HepG2 (cell line): ENCODE measurements around the gene PPME1. TPM values are rescaled to one million over a fixed set of nuclear protein-coding genes. Genes with fewer than 3 reads are reported as not detected.

Source experiments
- ATAC-seq: fragments of 200-7000 bp; cut with Tn5 transposase; 3 replicates; pipeline ENCODE4 v1.9.1; 2020; ENCODE audit warnings: mild to moderate bottlenecking, moderate library complexity
- BruUV-seq: library from RNA; stranded (reverse); fragments of 400-500 nt; replicated peaks from 2 replicates; lab custom pipeline; 2021; lab: Mats Ljungman, UMichigan
- CTCF ChIA-PET: fragments of 300-600 bp; formaldehyde crosslinking; extraction: SDS; loops from one replicate; lab custom pipeline; 2021; ENCODE audit warnings: low total read pairs, inconsistent platforms, low intra/inter-chr PET ratio; lab: Yijun Ruan, JAX
- POLR2A ChIA-PET: fragments of 350-600 bp; sonication (Branson Sonifier 250); formaldehyde crosslinking; loops from one replicate; lab custom pipeline; 2020; ENCODE audit warnings: antibody characterized with exemption, inconsistent platforms; lab: Yijun Ruan, JAX
- DNase-seq: peaks from one replicate; pipeline ENCODE4 v3.0.0-alpha.2; 2015; ENCODE audit warnings: low spot score
- FAIRE-seq: peaks from 3 replicates; lab custom pipeline; 2011; peaks lifted over from hg19 to GRCh38; lab: Jason Lieb, UNC
- H2AFZ ChIP-seq: one replicate; pipeline ENCODE4 v1.6.1; 2011; ENCODE audit warnings: low read length, inconsistent platforms
- H3K27ac ChIP-seq: fragments of 300-600 bp; 3 replicates; pipeline ENCODE4 v1.8.0; 2011; ENCODE audit warnings: mixed run types, mild to moderate bottlenecking, mixed read lengths, low read length, inconsistent platforms; ENCODE audit not compliant: insufficient read depth; ENCODE audit errors: extremely low read length
- H3K27me3 ChIP-seq, 2 experiments: fragments of 200-600 bp in 1 of 2; 2 replicates in 1 of 2; 3 replicates in 1 of 2; pipeline versions ENCODE4 v1.6.0 to v1.8.0; 2011; ENCODE audit warnings: low read length in 2 of 2, mild to moderate bottlenecking in 2 of 2, moderate library complexity in 2 of 2, inconsistent platforms in 1 of 2; ENCODE audit not compliant: insufficient read depth in 2 of 2, control insufficient read depth in 1 of 2
- H3K36me3 ChIP-seq, 2 experiments: fragments of 200-600 bp in 1 of 2; replicated peaks in 1 of 2; 2 replicates in 1 of 2; 3 replicates in 1 of 2; pipeline versions ENCODE4 v1.5.1 to v1.8.0; 2011; ENCODE audit warnings: low read length in 2 of 2, inconsistent platforms in 1 of 2; ENCODE audit not compliant: insufficient read depth in 2 of 2, control insufficient read depth in 1 of 2
- H3K4me1 ChIP-seq: 2 replicates; pipeline ENCODE4 v1.5.1; 2012; ENCODE audit warnings: low read length, inconsistent platforms; ENCODE audit not compliant: insufficient read depth
- H3K4me2 ChIP-seq: 2 replicates; pipeline ENCODE4 v1.6.0; 2011; ENCODE audit warnings: low read depth, low read length, inconsistent platforms
- H3K4me3 ChIP-seq, 3 experiments: fragments of 200-600 bp in 1 of 3; sonication (generic), shearing (Covaris generic) in 1 of 3; replicated peaks in 1 of 3; 2 replicates each; pipeline ENCODE4 v1.5.1; 2011 to 2016; ENCODE audit warnings: low read length in 3 of 3, inconsistent platforms in 2 of 3, low read depth in 2 of 3, mild to moderate bottlenecking in 2 of 3, control low read depth in 1 of 3, mixed read lengths in 1 of 3; ENCODE audit not compliant: insufficient read depth in 1 of 3
- H3K79me2 ChIP-seq: one replicate; pipeline ENCODE4 v1.6.1; 2011; ENCODE audit warnings: low read length, inconsistent platforms; ENCODE audit not compliant: insufficient read depth
- H3K9ac ChIP-seq: 2 replicates; pipeline ENCODE4 v1.6.0; 2011; ENCODE audit warnings: mild to moderate bottlenecking, low read depth, low read length, inconsistent platforms; ENCODE audit not compliant: insufficient read depth
- H3K9me3 ChIP-seq: 2 replicates; pipeline ENCODE4 v1.5.1; 2012; ENCODE audit warnings: mild to moderate bottlenecking, low read length
- H4K20me1 ChIP-seq: 2 replicates; pipeline ENCODE4 v1.6.0; 2011; ENCODE audit warnings: inconsistent platforms, mild to moderate bottlenecking, low read length, moderate library complexity; ENCODE audit not compliant: insufficient read depth
- CEBPZ ChIP-seq: IDR thresholded peaks from 2 replicates; pipeline ENCODE4 v1.6.1; 2012; ENCODE audit warnings: low read length, improper control_type of control experiment
- CTCF ChIP-seq: sonication (generic); formaldehyde crosslinking; IDR thresholded peaks from 2 replicates; pipeline ENCODE4 v1.5.0; 2020; ENCODE audit warnings: mild to moderate bottlenecking, missing genetic modification reagents, moderate library complexity
- DNMT3B ChIP-seq: conservative IDR thresholded peaks from 2 replicates; pipeline ENCODE4 v1.6.1; 2016; ENCODE audit warnings: missing biosample characterization, control low read depth
- DPF2 ChIP-seq: sonication (generic); formaldehyde crosslinking; IDR thresholded peaks from 2 replicates; pipeline ENCODE4 v1.4.0; 2020; ENCODE audit warnings: mild to moderate bottlenecking, low read depth, missing genetic modification reagents, borderline replicate concordance
- E2F1 ChIP-seq: sonication (generic); formaldehyde crosslinking; IDR thresholded peaks from 2 replicates; pipeline ENCODE4 v1.5.0; 2020; ENCODE audit warnings: missing genetic modification reagents
- ELK4 ChIP-seq: sonication (generic); formaldehyde crosslinking; IDR thresholded peaks from 2 replicates; pipeline ENCODE4 v1.9.0; 2021; ENCODE audit warnings: missing genetic modification reagents, borderline replicate concordance
- GTF2F1 ChIP-seq: fragments of 150-350 bp; IDR thresholded peaks from 2 replicates; pipeline ENCODE4 v1.6.1; 2014; ENCODE audit warnings: low read length
- NPAS2 ChIP-seq: sonication (generic); formaldehyde crosslinking; IDR thresholded peaks from 2 replicates; pipeline ENCODE4 v1.8.0; 2022; ENCODE audit warnings: mild to moderate bottlenecking, missing genetic modification reagents, borderline replicate concordance
- TRAFD1 ChIP-seq: sonication (generic); formaldehyde crosslinking; IDR thresholded peaks from 2 replicates; pipeline ENCODE4 v1.5.1; 2020; ENCODE audit warnings: missing genetic modification reagents, mild to moderate bottlenecking, borderline replicate concordance
- ZNF10 ChIP-seq: sonication (generic); formaldehyde crosslinking; IDR thresholded peaks from 2 replicates; pipeline ENCODE4 v1.4.0; 2020; ENCODE audit warnings: mild to moderate bottlenecking, low read depth, missing genetic modification reagents, borderline replicate concordance
- ZNF282 ChIP-seq: fragments of 450-650 bp; IDR thresholded peaks from 2 replicates; pipeline ENCODE4 v1.6.1; 2018; ENCODE audit not compliant: partially characterized antibody
- ZNF496 ChIP-seq: sonication (generic); formaldehyde crosslinking; IDR thresholded peaks from 2 replicates; pipeline ENCODE4 v1.8.1; 2023; ENCODE audit warnings: mild to moderate bottlenecking, moderate library complexity, missing genetic modification reagents; ENCODE audit not compliant: insufficient replicate concordance
- WGBS: methylation state at CpG from one replicate; pipeline ENCODE4 v1.1.6; 2017; ENCODE audit warnings: low lambda C conversion rate; 5-methylcytosine and 5-hydroxymethylcytosine counted together
- in situ Hi-C: cut with HindIII; loops from 2 replicates; pipeline ENCODE4 v1.10.0; 2017; ENCODE audit warnings: low pct_unique_long_range_greater_than_20kb; ENCODE audit not compliant: extremely low pct_ligation_motif_present
- intact Hi-C: fragments of 100-400 bp; cut with micrococcal nuclease; formaldehyde crosslinking; loops from one replicate; pipeline ENCODE4 v1.10.0; 2022; ENCODE audit not compliant: unreplicated experiment
- polyA plus RNA-seq, 8 experiments: library from polyadenylated mRNA; depleted of rRNA in 3 of 8; stranded (reverse) in 7 of 8; unstranded in 1 of 8; fragments of >200 nt; fragmentation: Illumina TruSeq in 4 of 8; extraction: Trizol in 4 of 8; gene quantifications; 2 replicates each; pipeline versions ENCODE4 v1.2.1 to v1.2.3, GENCODE V29; 2011 to 2016; ENCODE audit warnings: low read depth in 4 of 8, missing spikeins in 1 of 8, mixed read lengths in 1 of 8; ENCODE audit not compliant: insufficient read depth in 1 of 8
- total RNA-seq, 5 experiments: library from RNA; depleted of rRNA; stranded (reverse); fragments of >200 nt; fragmentation: Illumina TruSeq; extraction: Trizol; gene quantifications; 2 replicates each; pipeline ENCODE4 v1.2.3, GENCODE V29; 2016; ENCODE audit warnings: low read depth in 1 of 5

PPME1 gene
- total and polyA plus RNA-seq, 2 of the 13 experiments (the other 11 are each of a cell fraction or from before 2014, with no cell fraction given): 31.3 to 56.0 TPM

GRCh38 chr11:74268456-74268855 is 97.4 kb downstream of the PPME1 start:
- Histone ChIP-seq H3K4me2 (no peak overlapping the region), H3K9ac (no peak overlapping the region), H3K9me3 (no peaks in the 10 kb centered on the region), H3K79me2 (no peaks in the 10 kb centered on the region), H3K27me3 (peaks cover 0 to 18% of the 10 kb centered on the region in 2 experiments; a peak in 2 of 5 replicates), H4K20me1 (no peaks in the 10 kb centered on the region), H3K36me3 (no peaks in the 10 kb centered on the region), H3K4me1 (peaks cover 11% of the 10 kb centered on the region; the same call in 1 of the 2 replicates), H3K27ac (no peak overlapping the region), H3K4me3 (no peak overlapping the region), H2AFZ (no peak overlapping the region)
- FAIRE-seq: no peak
- CTCF ChIA-PET: no interaction called here
- 37% methylated on average over 4 of the region's 4 CpGs for WGBS
- TF ChIP-seq TRAFD1 (CRISPR knock-in tag): no peak
- no peak for TF ChIP-seq E2F1 (CRISPR knock-in tag)
- TF ChIP-seq NPAS2 (CRISPR knock-in tag): no peak
- no peak for TF ChIP-seq ELK4 (CRISPR knock-in tag)
- TF ChIP-seq DNMT3B (CRISPR knock-in tag): no peak
- TF ChIP-seq GTF2F1: no peak
- no peak for TF ChIP-seq ZNF496
- TF ChIP-seq ZNF282: no peak
- no peak for TF ChIP-seq ZNF10 (CRISPR knock-in tag)
- no peak for TF ChIP-seq DPF2 (CRISPR knock-in tag)
- TF ChIP-seq CEBPZ: no peak
- no peak for TF ChIP-seq CTCF (CRISPR knock-in tag)
- ATAC-seq: no peak
- in situ Hi-C loops (loop anchor here (10.0 kb wide), 1 partner anchor 56 kb away; no protein-coding TSS in a partner anchor), intact Hi-C loops (no loop called here)
- no TSS peak for BruUV-seq
- POLR2A ChIA-PET: no interaction called here
- no peak for DNase-seq
